CD4-positive, alpha-beta T cell (primary cell): ENCODE measurements around the gene C1GALT1. TPM values are rescaled to one million over a fixed set of nuclear protein-coding genes. Genes with fewer than 3 reads are reported as not detected.

Experiments
- ATAC-seq: fragments of 200-7000 bp; cut with Tn5 transposase; one replicate; pipeline ENCODE4 v1.10.0; 2022; ENCODE audit warnings: mild to moderate bottlenecking; ENCODE audit not compliant: poor library complexity
- CTCF ChIA-PET: fragments of 350-600 bp; sonication (Branson Sonifier 250); formaldehyde crosslinking; loops from one replicate; lab custom pipeline; 2021; ENCODE audit warnings: antibody characterized with exemption, inconsistent platforms; lab: Charles Lee
- POLR2A ChIA-PET: fragments of 350-600 bp; sonication (Branson Sonifier 250); formaldehyde crosslinking; loops from one replicate; lab custom pipeline; 2021; ENCODE audit warnings: antibody characterized with exemption, inconsistent platforms; lab: Charles Lee
- DNase-seq, 14 experiments: peaks; one replicate each; pipeline ENCODE4 v3.0.0-alpha.2; 2013 to 2020; ENCODE audit warnings: mixed read lengths in 2 of 14
- H3K27ac ChIP-seq, 2 donors: one replicate each; pipeline versions ENCODE4 v1.5.1 to v1.7.0; 2013; ENCODE audit warnings: low read length in 2 of 2, low read depth in 1 of 2, mild to moderate bottlenecking in 1 of 2
- H3K27me3 ChIP-seq, 2 experiments: 1 replicate in 1 of 2; 2 replicates in 1 of 2; pipeline versions ENCODE4 v1.6.1 to v1.7.0; 2013; ENCODE audit warnings: low read length in 2 of 2, control low read depth in 1 of 2, mild to moderate bottlenecking in 1 of 2, moderate library complexity in 1 of 2; ENCODE audit not compliant: insufficient read depth in 2 of 2, control insufficient read depth in 1 of 2
- H3K36me3 ChIP-seq: one replicate; pipeline ENCODE4 v1.6.1; 2013; ENCODE audit warnings: low read length, control low read depth; ENCODE audit not compliant: insufficient read depth
- H3K4me1 ChIP-seq: one replicate; pipeline ENCODE4 v1.6.1; 2013; ENCODE audit warnings: low read length, control low read depth; ENCODE audit not compliant: insufficient read depth
- H3K4me3 ChIP-seq: one replicate; pipeline ENCODE4 v1.5.1; 2013; ENCODE audit warnings: mild to moderate bottlenecking, low read length, moderate library complexity
- H3K9me3 ChIP-seq, 2 experiments: 1 replicate in 1 of 2; 2 replicates in 1 of 2; pipeline versions ENCODE4 v1.6.1 to v1.7.0; 2013; ENCODE audit warnings: low read length in 2 of 2, mild to moderate bottlenecking in 2 of 2, control low read depth in 1 of 2, moderate library complexity in 1 of 2; ENCODE audit not compliant: control insufficient read depth in 1 of 2, insufficient read depth in 1 of 2
- H3K27ac Mint-ChIP-seq: one replicate; pipeline ENCODE4 v1.8.0; 2020; ENCODE audit warnings: mixed read lengths
- H3K27me3 Mint-ChIP-seq: one replicate; pipeline ENCODE4 v1.8.0; 2021; ENCODE audit warnings: mixed read lengths
- H3K36me3 Mint-ChIP-seq: one replicate; pipeline ENCODE4 v1.8.0; 2021; ENCODE audit warnings: low read depth, mixed read lengths
- H3K4me1 Mint-ChIP-seq: one replicate; pipeline ENCODE4 v1.8.0; 2021; ENCODE audit warnings: low read depth, mixed read lengths
- H3K4me3 Mint-ChIP-seq: one replicate; pipeline ENCODE4 v1.8.0; 2020; ENCODE audit warnings: mild to moderate bottlenecking, mixed read lengths
- H3K9me3 Mint-ChIP-seq: one replicate; pipeline ENCODE4 v1.8.0; 2020; ENCODE audit warnings: mixed read lengths
- intact Hi-C, 2 experiments: fragments of 100-400 bp; cut with DNase I in 1 of 2; cut with micrococcal nuclease in 1 of 2; formaldehyde crosslinking; loops; one replicate each; pipeline versions ENCODE4 v1.15.1 to v1.9.0; 2023 to 2025; cut with DNase I, micrococcal nuclease
- total RNA-seq, 174 experiments: library from RNA in 2 of 174; stranded (reverse) in 2 of 174; gene quantifications; one replicate each; pipeline ENCODE4 v1.2.3 and lab custom pipeline; 2021 to 2026
- TF ChIP-seq, protein P1 (sequence below): fragments of 200-600 bp; IDR thresholded peaks from one replicate; pipeline ENCODE4 v1.8.0; 2022; ENCODE audit warnings: antibody characterized with exemption, mild to moderate bottlenecking

Gene C1GALT1
- total RNA-seq, 2 experiments from 2014 or later, result 49.4 to 51.9 TPM

DNA sequence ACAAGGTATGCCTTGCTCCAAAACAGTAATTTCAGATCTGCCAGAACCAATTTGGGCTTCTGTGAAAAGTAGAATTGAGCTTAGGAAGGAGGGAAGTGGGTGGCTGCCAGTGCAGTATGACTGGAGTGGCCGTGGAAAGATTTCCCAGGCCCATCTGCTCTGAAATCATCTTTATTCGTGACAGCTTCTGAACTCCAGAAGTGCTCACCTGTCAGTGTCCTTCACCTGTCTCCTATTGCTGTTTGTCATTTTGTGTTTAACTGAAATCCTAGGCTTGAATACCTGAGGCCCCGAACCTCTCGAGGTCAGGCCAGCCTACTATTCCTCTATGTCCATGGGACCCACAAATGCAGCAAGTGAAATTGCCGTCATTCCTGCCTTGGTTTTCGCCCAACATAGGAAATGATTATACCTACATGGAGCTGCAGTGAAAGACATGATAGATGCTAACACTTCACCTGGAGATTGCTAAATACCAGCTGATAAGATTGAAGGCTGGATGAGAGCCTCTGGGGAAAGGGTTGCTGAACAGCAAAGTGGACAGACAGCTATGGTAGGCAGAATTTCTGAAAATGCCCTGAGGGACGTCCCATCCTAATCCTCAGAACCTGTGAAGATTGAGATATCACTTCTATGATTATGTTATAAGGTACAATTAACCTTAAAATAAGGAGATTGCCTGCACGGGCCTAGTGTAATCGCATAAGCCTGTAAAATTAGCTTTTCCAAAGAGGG lies 82.1 kb downstream of the C1GALT1 start:
- POLR2A ChIA-PET, result interaction anchor here (1.8 kb wide), 1 partner anchor 81 kb away, joined by 5 read pairs; no protein-coding TSS in a partner anchor

DNA sequence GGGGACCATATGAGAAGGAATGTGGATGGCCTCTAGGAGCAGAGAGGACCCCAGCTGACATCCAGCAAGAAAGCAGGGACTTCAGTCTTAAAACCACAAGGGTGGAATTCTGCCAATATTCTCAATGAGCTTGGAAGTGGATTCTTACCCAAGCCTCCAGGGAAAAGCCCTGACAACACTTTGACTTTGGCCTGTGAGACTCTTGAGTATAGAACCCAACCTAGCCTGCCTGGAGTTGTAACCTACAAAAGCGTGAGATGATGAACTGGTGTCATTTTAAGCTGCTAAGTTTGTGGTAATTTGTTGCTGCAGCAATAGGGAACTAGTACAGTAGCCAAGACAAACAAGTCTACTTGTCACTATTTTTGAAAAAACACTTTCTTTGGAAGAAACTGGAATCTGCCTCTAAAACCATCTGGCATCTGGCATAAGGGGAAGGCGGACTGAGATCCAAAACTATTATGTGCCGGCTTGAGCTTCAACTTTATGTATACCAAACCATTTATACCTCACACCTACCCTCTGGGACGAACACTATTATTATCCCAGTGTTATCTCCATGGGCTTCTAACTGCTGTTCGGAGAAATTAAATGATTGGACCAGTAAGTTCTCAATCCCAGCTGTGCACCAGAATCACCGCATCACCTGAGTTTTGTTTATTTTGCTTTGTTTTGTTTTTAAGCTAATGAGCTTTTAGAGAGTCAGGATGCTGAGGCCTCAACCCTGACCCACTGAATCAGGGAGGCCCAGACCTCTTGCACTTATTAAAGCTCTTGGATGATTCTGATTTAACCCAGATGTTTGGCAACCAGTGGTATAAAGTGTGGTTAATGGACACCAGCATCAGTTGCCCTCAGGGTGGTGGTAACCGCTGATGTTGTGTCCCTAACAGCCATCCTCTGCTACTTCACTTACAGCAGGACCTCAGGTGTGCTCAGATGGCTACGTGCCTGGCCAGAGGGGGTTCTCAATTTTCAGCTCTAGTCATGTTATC lies 83.0 kb downstream of the C1GALT1 start:
- Histone ChIP-seq H3K27me3 (no peaks in the 10 kb centered on the region), H3K36me3 (no peaks in the 10 kb centered on the region), H3K27ac (no peak overlapping the region), H3K4me3 (no peak overlapping the region), H3K9me3 (peaks cover 4 to 10% of the 10 kb centered on the region in 2 experiments), H3K4me1 (no peaks in the 10 kb centered on the region)
- Mint-ChIP-seq H3K4me1 (peaks cover 2% of the 10 kb centered on the region), H3K27ac (no peak overlapping the region), H3K27me3 (no peaks in the 10 kb centered on the region), H3K4me3 (no peak overlapping the region), H3K9me3 (peaks cover 4% of the 10 kb centered on the region), H3K36me3 (no peaks in the 10 kb centered on the region)
- no peak for DNase-seq
- CTCF ChIA-PET, result no interaction called here
- ATAC-seq, result no peak
- TF ChIP-seq, protein P1, sequence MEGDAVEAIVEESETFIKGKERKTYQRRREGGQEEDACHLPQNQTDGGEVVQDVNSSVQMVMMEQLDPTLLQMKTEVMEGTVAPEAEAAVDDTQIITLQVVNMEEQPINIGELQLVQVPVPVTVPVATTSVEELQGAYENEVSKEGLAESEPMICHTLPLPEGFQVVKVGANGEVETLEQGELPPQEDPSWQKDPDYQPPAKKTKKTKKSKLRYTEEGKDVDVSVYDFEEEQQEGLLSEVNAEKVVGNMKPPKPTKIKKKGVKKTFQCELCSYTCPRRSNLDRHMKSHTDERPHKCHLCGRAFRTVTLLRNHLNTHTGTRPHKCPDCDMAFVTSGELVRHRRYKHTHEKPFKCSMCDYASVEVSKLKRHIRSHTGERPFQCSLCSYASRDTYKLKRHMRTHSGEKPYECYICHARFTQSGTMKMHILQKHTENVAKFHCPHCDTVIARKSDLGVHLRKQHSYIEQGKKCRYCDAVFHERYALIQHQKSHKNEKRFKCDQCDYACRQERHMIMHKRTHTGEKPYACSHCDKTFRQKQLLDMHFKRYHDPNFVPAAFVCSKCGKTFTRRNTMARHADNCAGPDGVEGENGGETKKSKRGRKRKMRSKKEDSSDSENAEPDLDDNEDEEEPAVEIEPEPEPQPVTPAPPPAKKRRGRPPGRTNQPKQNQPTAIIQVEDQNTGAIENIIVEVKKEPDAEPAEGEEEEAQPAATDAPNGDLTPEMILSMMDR, result no peak
- POLR2A ChIA-PET, result interaction anchor here (1.8 kb wide), 1 partner anchor 82 kb away, joined by 5 read pairs; no protein-coding TSS in a partner anchor
- intact Hi-C loops, result no loop called here

More for the DNA sequence above, 82.1 kb downstream of the C1GALT1 start:
- DNase-seq, result no peak
- Histone ChIP-seq H3K36me3 (no peaks in the 10 kb centered on the region), H3K27ac (no peak overlapping the region), H3K27me3 (no peaks in the 10 kb centered on the region), H3K9me3 (peaks cover 4 to 10% of the 10 kb centered on the region in 2 experiments), H3K4me1 (peaks cover 3% of the 10 kb centered on the region), H3K4me3 (no peak overlapping the region)
- Mint-ChIP-seq H3K4me1 (peaks cover 11% of the 10 kb centered on the region), H3K4me3 (no peak overlapping the region), H3K9me3 (peaks cover 4% of the 10 kb centered on the region), H3K27ac (no peak overlapping the region), H3K36me3 (no peaks in the 10 kb centered on the region), H3K27me3 (no peaks in the 10 kb centered on the region)
- CTCF ChIA-PET, result no interaction called here
- TF ChIP-seq, protein P1, result no peak
- no peak for ATAC-seq
- intact Hi-C loops, result no loop called here

GRCh38 chr7:7266257-7266881 lies 84.0 kb downstream of the C1GALT1 start:
- peaks cover 0 to 4% of the 10 kb centered on the region in 2 experiments for H3K9me3 ChIP-seq
- no peaks in the 10 kb centered on the region for H3K36me3 Mint-ChIP-seq
- H3K27me3 ChIP-seq, result peaks cover 0 to 3% of the 10 kb centered on the region in 2 experiments
- CTCF ChIA-PET, result no interaction called here
- no peak overlapping the region for H3K4me3 ChIP-seq
- DNase-seq (no peak), ATAC-seq (no peak)
- H3K4me3 Mint-ChIP-seq, result no peak overlapping the region
- no peak overlapping the region for H3K27ac Mint-ChIP-seq
- peaks cover 2% of the 10 kb centered on the region for H3K9me3 Mint-ChIP-seq
- no peak overlapping the region for H3K27ac ChIP-seq
- no peaks in the 10 kb centered on the region for H3K36me3 ChIP-seq
- intact Hi-C loops, result no loop called here
- TF ChIP-seq, protein P1, result no peak
- POLR2A ChIA-PET, result interaction anchor here (1.8 kb wide), 1 partner anchor 83 kb away, joined by 5 read pairs; no protein-coding TSS in a partner anchor
- no peaks in the 10 kb centered on the region for H3K4me1 ChIP-seq
- peaks cover 2% of the 10 kb centered on the region for H3K27me3 Mint-ChIP-seq
- H3K4me1 Mint-ChIP-seq, result no peaks in the 10 kb centered on the region
